Measurements from ENCODE around the gene ACSF3.

GRCh38 chr16:89096042-89096717, 2.5 kb downstream of the ACSF3 start:
- TF ChIP-seq GATA2 (IDR thresholded peaks at IDR 0.05; ENCODE audit: low read depth, low read length), result no peak
- TF ChIP-seq GATA3 (IDR thresholded peaks at IDR 0.05; ENCODE audit: low read depth, low read length), result no peak

Measured in SH-SY5Y (cell line).